AG09309 (cell line): Measurements from ENCODE around the gene SKA1.
"Not testable (repeated sequence)": the region's sequence is repeated elsewhere in the genome, so short reads cannot be mapped to it uniquely, and the experiment has no call there.

Experiments
- DNase-seq: peaks from one replicate; pipeline ENCODE4 v3.0.0-alpha.2; 2010; ENCODE audit warnings: low read depth
- H3K4me3 ChIP-seq: 2 replicates; pipeline ENCODE4 v1.5.1; 2011; ENCODE audit warnings: mild to moderate bottlenecking, low read depth, low read length, moderate library complexity; ENCODE audit not compliant: control insufficient read depth
- TF ChIP-seq, protein P1 (sequence below): IDR thresholded peaks from 2 replicates; pipeline ENCODE4 v1.5.1; 2011; ENCODE audit warnings: mild to moderate bottlenecking, low read depth, low read length, inconsistent platforms; ENCODE audit not compliant: insufficient read depth, control insufficient read depth; ENCODE audit errors: missing control alignments

Gene SKA1

DNA sequence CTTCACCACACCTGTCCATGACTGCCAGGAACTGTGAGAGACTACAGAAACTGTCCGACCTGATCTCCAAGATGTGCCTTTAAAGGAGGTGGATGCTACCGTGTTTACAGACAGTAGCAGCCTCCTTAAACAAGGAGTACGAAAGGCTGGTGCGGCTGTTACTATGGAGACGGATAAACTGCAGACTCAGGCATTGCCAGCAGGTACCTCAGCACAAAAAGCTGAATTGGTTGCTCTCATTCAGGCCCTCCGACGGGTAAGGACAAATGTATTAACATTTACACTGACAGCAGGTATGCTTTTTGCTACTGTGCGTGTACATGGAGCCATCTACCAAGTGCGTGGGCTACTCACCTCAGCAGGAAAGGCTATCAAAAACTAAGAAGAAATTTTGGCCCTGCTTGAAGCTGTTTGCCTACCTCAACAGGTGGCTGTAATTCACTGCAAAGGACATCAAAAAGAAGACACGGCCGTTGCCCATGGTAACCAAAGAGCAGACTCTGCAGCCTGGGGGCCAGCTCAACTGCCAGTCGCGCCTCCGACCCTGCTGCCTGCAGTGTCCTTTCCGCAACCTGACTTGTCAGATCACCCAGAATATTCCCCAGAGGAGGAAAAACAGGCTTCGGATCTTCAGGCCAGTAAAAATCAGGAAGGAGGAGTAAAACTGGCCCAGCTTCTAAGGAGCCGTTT lies 30.9 kb downstream of the SKA1 start:
- no peak overlapping the region for H3K4me3 ChIP-seq
- TF ChIP-seq, protein P1, sequence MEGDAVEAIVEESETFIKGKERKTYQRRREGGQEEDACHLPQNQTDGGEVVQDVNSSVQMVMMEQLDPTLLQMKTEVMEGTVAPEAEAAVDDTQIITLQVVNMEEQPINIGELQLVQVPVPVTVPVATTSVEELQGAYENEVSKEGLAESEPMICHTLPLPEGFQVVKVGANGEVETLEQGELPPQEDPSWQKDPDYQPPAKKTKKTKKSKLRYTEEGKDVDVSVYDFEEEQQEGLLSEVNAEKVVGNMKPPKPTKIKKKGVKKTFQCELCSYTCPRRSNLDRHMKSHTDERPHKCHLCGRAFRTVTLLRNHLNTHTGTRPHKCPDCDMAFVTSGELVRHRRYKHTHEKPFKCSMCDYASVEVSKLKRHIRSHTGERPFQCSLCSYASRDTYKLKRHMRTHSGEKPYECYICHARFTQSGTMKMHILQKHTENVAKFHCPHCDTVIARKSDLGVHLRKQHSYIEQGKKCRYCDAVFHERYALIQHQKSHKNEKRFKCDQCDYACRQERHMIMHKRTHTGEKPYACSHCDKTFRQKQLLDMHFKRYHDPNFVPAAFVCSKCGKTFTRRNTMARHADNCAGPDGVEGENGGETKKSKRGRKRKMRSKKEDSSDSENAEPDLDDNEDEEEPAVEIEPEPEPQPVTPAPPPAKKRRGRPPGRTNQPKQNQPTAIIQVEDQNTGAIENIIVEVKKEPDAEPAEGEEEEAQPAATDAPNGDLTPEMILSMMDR = no peak
- DNase-seq = no peak

DNA sequence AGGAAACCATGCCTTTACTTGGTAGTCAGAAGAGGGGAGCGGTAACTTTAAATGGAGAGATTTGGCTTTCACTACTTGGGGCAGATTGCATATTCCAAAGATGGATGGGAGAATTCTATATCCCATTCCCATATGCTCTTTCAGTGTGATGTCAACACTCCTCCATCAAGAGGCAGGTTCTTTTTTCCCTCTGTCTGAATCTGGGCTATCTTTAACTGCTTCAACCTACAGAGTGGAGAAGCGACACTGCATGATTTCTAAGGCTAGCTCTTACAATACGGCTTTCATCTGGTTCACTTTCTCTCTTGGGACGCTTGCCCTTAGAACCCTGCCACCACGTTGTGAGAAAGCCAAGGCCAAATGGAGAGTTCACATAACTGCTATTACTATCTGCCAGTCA lies 34.4 kb downstream of the SKA1 start:
- TF ChIP-seq, protein P1 = no peak
- H3K4me3 ChIP-seq = no peak overlapping the region
- DNase-seq = no peak

GRCh38 chr18:50410008-50410407 lies 35.2 kb downstream of the SKA1 start:
- TF ChIP-seq, protein P1 = no peak
- no peak for DNase-seq
- H3K4me3 ChIP-seq = no peak overlapping the region

- TF ChIP-seq, protein P1 = no peak
- H3K4me3 ChIP-seq = no peak overlapping the region
- DNase-seq = no peak
Measured at GRCh38 chr18:50410894-50411293, 36.0 kb downstream of the SKA1 start.

- DNase-seq, H3K4me3 ChIP-seq: not testable (repeated sequence)
Measured at GRCh38 chr18:50416832-50417231, 42.0 kb downstream of the SKA1 start.

GRCh38 chr18:50417705-50418104 lies 42.9 kb downstream of the SKA1 start:
- not testable (repeated sequence) for H3K4me3 ChIP-seq, DNase-seq

DNA sequence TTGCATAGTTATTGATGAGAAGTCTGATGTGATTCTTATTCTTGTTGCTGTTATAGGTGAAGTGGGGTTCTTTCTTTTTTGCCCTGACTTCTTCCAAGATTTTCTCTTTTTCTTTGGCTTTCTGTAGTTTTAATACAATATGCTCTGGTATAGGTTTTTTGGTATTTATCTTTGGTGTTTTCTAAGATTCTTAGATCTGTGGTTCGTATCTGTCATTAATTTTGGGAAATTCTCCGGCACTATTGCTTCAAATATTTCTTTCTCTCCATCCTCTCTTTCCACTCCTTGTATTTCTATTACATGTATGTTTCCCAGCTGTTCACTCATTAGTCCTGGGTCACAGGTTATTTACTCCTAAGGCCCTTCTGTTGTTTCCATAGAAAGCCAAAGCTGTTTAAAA lies 43.8 kb downstream of the SKA1 start:
- DNase-seq = no peak
- no peak overlapping the region for H3K4me3 ChIP-seq
- TF ChIP-seq, protein P1 = no peak
